OCI-LY7 (cell line): ENCODE data around the gene COX19. TPM values are rescaled to one million over a fixed set of nuclear protein-coding genes. Genes with fewer than 3 reads are reported as not detected.

ENCODE experiments used
- BruUV-seq: library from RNA; stranded (reverse); fragments of 400-500 nt; replicated peaks from 2 replicates; lab custom pipeline; 2021; lab: Mats Ljungman, UMichigan
- CTCF ChIA-PET: fragments of 300-600 bp; sonication (Branson Sonifier 250); formaldehyde crosslinking; loops from one replicate; lab custom pipeline; 2022; ENCODE audit warnings: antibody characterized with exemption; ENCODE audit not compliant: unreplicated experiment; lab: Charles Lee
- POLR2A ChIA-PET: fragments of 300-600 bp; sonication (Branson Sonifier 250); formaldehyde crosslinking; loops from one replicate; lab custom pipeline; 2022; ENCODE audit warnings: antibody characterized with exemption; lab: Charles Lee
- DNase-seq: peaks from one replicate; pipeline ENCODE4 v3.0.0-alpha.2; 2015; ENCODE audit warnings: low spot score
- H2AFZ ChIP-seq: fragments of 200-600 bp; sonication (generic), shearing (Covaris generic); 2 replicates; pipeline ENCODE4 v1.6.1; 2014; ENCODE audit warnings: mild to moderate bottlenecking, antibody characterized with exemption, low read length, moderate library complexity
- H3K27ac ChIP-seq: fragments of 200-600 bp; sonication (generic); 2 replicates; pipeline ENCODE4 v1.5.1; 2014; ENCODE audit warnings: mixed run types, low read depth, mild to moderate bottlenecking, moderate library complexity, low read length, inconsistent platforms; ENCODE audit not compliant: poor library complexity, severe bottlenecking
- H3K36me3 ChIP-seq: fragments of 200-600 bp; sonication (generic); 2 replicates; pipeline ENCODE4 v1.6.1; 2014; ENCODE audit warnings: mild to moderate bottlenecking, antibody characterized with exemption, low read length, moderate library complexity, mixed read lengths; ENCODE audit not compliant: insufficient read depth
- H3K4me1 ChIP-seq: fragments of 200-600 bp; sonication (generic); 2 replicates; pipeline ENCODE4 v1.5.1; 2014; ENCODE audit warnings: mild to moderate bottlenecking, low read length; ENCODE audit not compliant: insufficient read depth, poor library complexity, severe bottlenecking
- H3K4me2 ChIP-seq: fragments of 200-600 bp; sonication (generic); 2 replicates; pipeline ENCODE4 v1.6.1; 2014; ENCODE audit warnings: mild to moderate bottlenecking, low read length
- H3K4me3 ChIP-seq: fragments of 200-600 bp; sonication (generic); 2 replicates; pipeline ENCODE4 v1.5.1; 2014; ENCODE audit warnings: mild to moderate bottlenecking, low read depth, low read length; ENCODE audit not compliant: poor library complexity, severe bottlenecking
- H3K79me2 ChIP-seq: fragments of 200-600 bp; sonication (generic); 2 replicates; pipeline ENCODE4 v1.6.1; 2016; ENCODE audit warnings: low read depth, mild to moderate bottlenecking, low read length, moderate library complexity, mixed read lengths; ENCODE audit not compliant: insufficient read depth
- H3K9me2 ChIP-seq: fragments of 200-600 bp; sonication (generic); 2 replicates; pipeline ENCODE4 v1.6.1; 2016; ENCODE audit warnings: mild to moderate bottlenecking, low read length, mixed read lengths; ENCODE audit not compliant: insufficient read depth
- H3K9me3 ChIP-seq: fragments of 200-600 bp; sonication (generic); 2 replicates; pipeline ENCODE4 v1.6.1; 2014; ENCODE audit warnings: mild to moderate bottlenecking, mixed run types, low read length, mixed read lengths
- H4K20me1 ChIP-seq: fragments of 200-600 bp; sonication (generic); 2 replicates; pipeline ENCODE4 v1.6.1; 2014; ENCODE audit warnings: mild to moderate bottlenecking, antibody characterized with exemption, low read length, moderate library complexity, mixed read lengths; ENCODE audit not compliant: insufficient read depth
- CTCF ChIP-seq: fragments of 200-600 bp; sonication (generic); conservative IDR thresholded peaks from 2 replicates; pipeline ENCODE4 v1.5.1; 2014; ENCODE audit warnings: mild to moderate bottlenecking, antibody characterized with exemption, low read length, moderate library complexity, mixed read lengths
- EZH2phosphoT487 ChIP-seq: fragments of 200-600 bp; sonication (generic); IDR thresholded peaks from 2 replicates; pipeline ENCODE4 v1.6.1; 2018; ENCODE audit warnings: low read depth, borderline replicate concordance, mild to moderate bottlenecking, mixed run types, antibody characterized with exemption, low read length, moderate library complexity, mixed read lengths
- intact Hi-C: fragments of 100-400 bp; cut with micrococcal nuclease; formaldehyde crosslinking; loops from one replicate; pipeline ENCODE4 v1.10.0; 2022; ENCODE audit not compliant: unreplicated experiment
- total RNA-seq, 2 experiments: library from RNA; depleted of rRNA in 1 of 2; stranded (reverse); fragments of >200 nt in 1 of 2; shearing (Covaris generic) in 1 of 2; gene quantifications; 2 replicates each; pipeline ENCODE4 v1.2.3, GENCODE V29; 2014 to 2022

COX19 gene
- total RNA-seq, 2 experiments from 2014 or later, result 23.2 to 43.1 TPM

GRCh38 chr7:983004-983615 is 7.8 kb upstream of the COX19 start, which contains the start of gene CYP2W1:
Gene CYP2W1, plus strand, starts transcription at chr7:983181. Its CDS starts 31 bp downstream, at chr7:983212.
- Histone ChIP-seq H3K27ac (peak within 1 kb of the TSS; percentile 93), H4K20me1 (no peaks in the 10 kb centered on the region), H3K36me3 (no peaks in the 10 kb centered on the region), H3K4me2 (no peak within 1 kb of the TSS), H3K4me1 (peaks cover 59% of the 10 kb centered on the region), H2AFZ (no peak within 1 kb of the TSS), H3K79me2 (no peaks in the 10 kb centered on the region), H3K9me3 (no peaks in the 10 kb centered on the region), H3K9me2 (no peaks in the 10 kb centered on the region), H3K4me3 (no peak within 1 kb of the TSS)
- no peak for TF ChIP-seq EZH2phosphoT487
- TF ChIP-seq CTCF, result no peak
- intact Hi-C loops, result no loop called here
- no TSS peak for BruUV-seq
- ChIA-PET CTCF (interaction anchor here (0.5 to 1.5 kb wide), 2 partner anchors 9 to 239 kb away, joined by 3 to 5 read pairs; no protein-coding TSS in a partner anchor), POLR2A (interaction anchor here (0.6 kb wide), 1 partner anchor 326 kb away, joined by 4 read pairs; no protein-coding TSS in a partner anchor)
- no peak for DNase-seq

- TF ChIP-seq CTCF, result no peak
- no peak for TF ChIP-seq EZH2phosphoT487
- Histone ChIP-seq H2AFZ (no peak overlapping the region), H3K9me3 (no peaks in the 10 kb centered on the region), H3K36me3 (no peaks in the 10 kb centered on the region), H3K9me2 (no peaks in the 10 kb centered on the region), H3K79me2 (no peaks in the 10 kb centered on the region), H4K20me1 (no peaks in the 10 kb centered on the region), H3K27ac (peak overlapping the region; percentile 93), H3K4me2 (no peak overlapping the region), H3K4me1 (peaks cover 62% of the 10 kb centered on the region), H3K4me3 (no peak overlapping the region)
- intact Hi-C loops, result no loop called here
- no peak for DNase-seq
- ChIA-PET CTCF (interaction anchor here (0.5 to 1.5 kb wide), 2 partner anchors 10 to 239 kb away, joined by 3 to 5 read pairs; no protein-coding TSS in a partner anchor), POLR2A (interaction anchor here (0.6 to 1.1 kb wide), 3 partner anchors 10 to 326 kb away, joined by 3 to 4 read pairs (median 3); no protein-coding TSS in a partner anchor)
- BruUV-seq, result no TSS peak
These were observed 7.2 kb upstream of the COX19 start for GRCh38 chr7:982511-983003.
